Right lobe of liver (tissue), 6 donors: ENCODE measurements around the gene ADPRHL1. TPM values are rescaled to one million over a fixed set of nuclear protein-coding genes. Genes with fewer than 3 reads are reported as not detected.
"Not testable (repeated sequence)": the region's sequence is repeated elsewhere in the genome, so short reads cannot be mapped to it uniquely, and the experiment has no call there.

Source experiments
- ATAC-seq, 4 donors: fragments of 200-7000 bp; cut with Tn5 transposase; one replicate each; pipeline ENCODE4 v1.9.1; 2020; ENCODE audit warnings: mild to moderate bottlenecking in 4 of 4, moderate library complexity in 4 of 4
- DNase-seq, 3 donors: peaks; one replicate each; pipeline ENCODE4 v3.0.0-alpha.2; 2020
- H3K27ac ChIP-seq, 3 donors: fragments of 200-600 bp; one replicate each; pipeline ENCODE4 v1.8.0; 2022
- H3K27me3 ChIP-seq, 2 donors: fragments of 200-600 bp; one replicate each; pipeline ENCODE4 v1.8.0; 2022
- H3K36me3 ChIP-seq, 4 donors: fragments of 200-600 bp; sonication (generic) in 1 of 4; one replicate each; pipeline versions ENCODE4 v1.5.1 to v1.8.0; 2017 to 2022; ENCODE audit warnings: control low read depth in 1 of 4
- H3K4me1 ChIP-seq, 4 donors: fragments of 200-600 bp; sonication (generic) in 1 of 4; one replicate each; pipeline versions ENCODE4 v1.5.1 to v1.8.0; 2017 to 2022; ENCODE audit warnings: control low read depth in 1 of 4
- H3K4me3 ChIP-seq, 3 donors: fragments of 200-600 bp; one replicate each; pipeline ENCODE4 v1.8.0; 2022
- H3K9me3 ChIP-seq, 4 donors: fragments of 200-600 bp; sonication (generic) in 1 of 4; one replicate each; pipeline versions ENCODE4 v1.5.1 to v1.8.0; 2017 to 2022; ENCODE audit warnings: control low read depth in 1 of 4
- CTCF ChIP-seq, 4 donors: fragments of 200-600 bp in 3 of 4; fragments of 450-650 bp in 1 of 4; IDR thresholded peaks; one replicate each; pipeline versions ENCODE4 v1.5.1 to v1.8.0; 2016 to 2022; ENCODE audit warnings: antibody characterized with exemption in 4 of 4, mild to moderate bottlenecking in 2 of 4
- POLR2A ChIP-seq: fragments of 450-650 bp; IDR thresholded peaks from one replicate; pipeline ENCODE4 v1.6.1; 2017; ENCODE audit warnings: antibody characterized with exemption, mild to moderate bottlenecking
- WGBS: methylation state at CpG from one replicate; pipeline ENCODE4 v1.1.6; 2018; ENCODE audit warnings: low coverage, low lambda C conversion rate; ENCODE audit not compliant: insufficient coverage; ENCODE audit errors: missing lambda C conversion rate; 5-methylcytosine and 5-hydroxymethylcytosine counted together
- intact Hi-C, 2 donors: fragments of 100-400 bp; cut with DNase I; formaldehyde crosslinking; loops; one replicate each; pipeline versions ENCODE4 v1.11.2 to v1.14.1; 2022
- total RNA-seq, 6 experiments: library from RNA; depleted of rRNA in 2 of 6; stranded (reverse); fragments of >200 nt in 2 of 6; fragmentation: NEBNext Ultra II Directional in 3 of 6; extraction: Animal tissue kit (Norgen Biotek cat#: 25700) in 3 of 6; gene quantifications; one replicate each; pipeline versions ENCODE4 v1.1.0 to v1.2.4, GENCODE V29; 2016 to 2023
- donor health status: DM: no; HTN: yes; CAD: no.
- donor health status: DM: no; HTN: no; CAD: no.
- donor health status: DM: no; HTN: no; CAD: no.
- donor health status: DM: no; HTN: yes; CAD: no.
- donor health status: DM: no; HTN: yes; CAD: no.

Gene ADPRHL1
- total RNA-seq, 6 experiments from 2014 or later: 0.37 to 1.7 (median 1.1) TPM

GRCh38 chr13:113472355-113473025 lies 19.2 kb upstream of the ADPRHL1 start:
- intact Hi-C loops: no loop called here
- peak; percentile 57 to 85 (median 68) for ATAC-seq
- Histone ChIP-seq H3K36me3 (peaks cover 0 to 4% (median 0%) of the 10 kb centered on the region in 4 donors), H3K4me3 (no peak overlapping the region), H3K27ac (no peak overlapping the region), H3K4me1 (no peaks in the 10 kb centered on the region), H3K27me3 (no peaks in the 10 kb centered on the region), H3K9me3 (no peaks in the 10 kb centered on the region)
- no peak for TF ChIP-seq CTCF (IDR thresholded peaks at IDR 0.05)
- TF ChIP-seq POLR2A: no peak
- 77% methylated on average over 17 of the region's 28 CpGs for WGBS
- DNase-seq: no peak

GRCh38 chr13:113471844-113472243 lies 18.6 kb upstream of the ADPRHL1 start:
- no peaks in the 10 kb centered on the region for H3K9me3 ChIP-seq
- ATAC-seq (no peak), DNase-seq (no peak)
- no peak overlapping the region for H3K4me3 ChIP-seq
- whole genome bisulfite sequencing: 79% methylated on average over 10 of the region's 11 CpGs
- peaks cover 0 to 9% (median 0%) of the 10 kb centered on the region in 4 donors for H3K36me3 ChIP-seq
- H3K27ac ChIP-seq: no peak overlapping the region
- intact Hi-C loops: no loop called here
- TF ChIP-seq CTCF (IDR thresholded peaks at IDR 0.05) (no peak), POLR2A (no peak)
- H3K27me3 ChIP-seq: no peaks in the 10 kb centered on the region
- no peaks in the 10 kb centered on the region for H3K4me1 ChIP-seq

- intact Hi-C loops, H3K36me3 ChIP-seq, H3K4me3 ChIP-seq, H3K9me3 ChIP-seq, H3K27ac ChIP-seq, DNase-seq, H3K27me3 ChIP-seq, ATAC-seq, H3K4me1 ChIP-seq: not testable (repeated sequence)
- WGBS: no CpG with 5 or more reads among the region's 4 CpGs
Observed at GRCh38 chr13:113470635-113471163, 17.4 kb upstream of the ADPRHL1 start.

- ATAC-seq (no peak), DNase-seq (no peak)
- Histone ChIP-seq H3K27ac (no peak overlapping the region), H3K36me3 (peaks cover 0 to 9% (median 0%) of the 10 kb centered on the region in 4 donors), H3K4me3 (no peak overlapping the region), H3K9me3 (no peaks in the 10 kb centered on the region), H3K27me3 (no peaks in the 10 kb centered on the region), H3K4me1 (no peaks in the 10 kb centered on the region)
- intact Hi-C loops: no loop called here
- TF ChIP-seq CTCF (IDR thresholded peaks at IDR 0.05): no peak
- no peak for TF ChIP-seq POLR2A
- 89% methylated on average over 8 of the region's 10 CpGs for WGBS
Observed at GRCh38 chr13:113470073-113470472, 16.8 kb upstream of the ADPRHL1 start.

GRCh38 chr13:113469582-113469981 lies 16.3 kb upstream of the ADPRHL1 start:
- peaks cover 0 to 9% (median 0%) of the 10 kb centered on the region in 4 donors for H3K36me3 ChIP-seq
- 99% methylated on average over 7 of the region's 7 CpGs for WGBS

More at GRCh38 chr13:113469582-113469981, 16.3 kb upstream of the ADPRHL1 start:
- DNase-seq: no peak
- Histone ChIP-seq H3K27ac (no peak overlapping the region), H3K4me3 (no peak overlapping the region), H3K27me3 (no peaks in the 10 kb centered on the region), H3K9me3 (no peaks in the 10 kb centered on the region), H3K4me1 (no peaks in the 10 kb centered on the region)
- intact Hi-C loops: no loop called here
- TF ChIP-seq POLR2A (no peak), CTCF (IDR thresholded peaks at IDR 0.05) (no peak)
- no peak for ATAC-seq
